Caco-2 (cell line): ENCODE data around the gene TSPAN17. TPM values are rescaled to one million over a fixed set of nuclear protein-coding genes. Genes with fewer than 3 reads are reported as not detected.

Source experiments
- BruUV-seq: library from RNA; stranded (reverse); fragments of 400-500 nt; replicated peaks from 2 replicates; lab custom pipeline; 2021; lab: Mats Ljungman, UMichigan
- CTCF ChIA-PET: fragments of 300-600 bp; sonication (Branson Sonifier 250); formaldehyde crosslinking; loops from one replicate; lab custom pipeline; 2022; ENCODE audit warnings: antibody characterized with exemption; lab: Charles Lee
- POLR2A ChIA-PET: fragments of 300-600 bp; sonication (Branson Sonifier 250); formaldehyde crosslinking; loops from one replicate; lab custom pipeline; 2022; ENCODE audit warnings: antibody characterized with exemption; lab: Charles Lee
- DNase-seq, 2 experiments: peaks; one replicate each; pipeline versions ENCODE4 v3.0.0 to v3.0.0-alpha.2; 2020 to 2022
- H3K27me3 ChIP-seq: replicated peaks from 2 replicates; pipeline ENCODE4 v1.6.0; 2011; ENCODE audit warnings: low read length; ENCODE audit not compliant: control insufficient read depth, insufficient read depth
- H3K36me3 ChIP-seq: 2 replicates; pipeline ENCODE4 v1.5.1; 2011; ENCODE audit warnings: low read length; ENCODE audit not compliant: control insufficient read depth, insufficient read depth
- H3K4me1 ChIP-seq: fragments of 250-450 bp; sonication (Bioruptor Pico); 2 replicates; pipeline ENCODE4 v1.5.1; 2020; ENCODE audit warnings: mild to moderate bottlenecking
- H3K4me3 ChIP-seq: 2 replicates; pipeline ENCODE4 v1.5.1; 2011; ENCODE audit warnings: low read depth, mild to moderate bottlenecking, control low read depth, low read length
- H3K9me3 ChIP-seq: fragments of 250-450 bp; sonication (Bioruptor Pico); 2 replicates; pipeline ENCODE4 v1.5.1; 2020; ENCODE audit warnings: mild to moderate bottlenecking, moderate library complexity
- H3K27ac Mint-ChIP-seq: one replicate; pipeline ENCODE4 v1.8.0; 2022; ENCODE audit warnings: mixed read lengths; ENCODE audit not compliant: unreplicated experiment
- H3K27me3 Mint-ChIP-seq: one replicate; pipeline ENCODE4 v1.8.0; 2022; ENCODE audit warnings: mixed read lengths; ENCODE audit not compliant: insufficient read depth, unreplicated experiment
- H3K36me3 Mint-ChIP-seq: one replicate; pipeline ENCODE4 v1.8.0; 2022; ENCODE audit warnings: mild to moderate bottlenecking, mixed read lengths; ENCODE audit not compliant: insufficient read depth, unreplicated experiment
- H3K4me1 Mint-ChIP-seq: one replicate; pipeline ENCODE4 v1.8.0; 2022; ENCODE audit warnings: low read depth, mixed read lengths; ENCODE audit not compliant: unreplicated experiment
- H3K4me3 Mint-ChIP-seq: one replicate; pipeline ENCODE4 v1.8.0; 2022; ENCODE audit warnings: mild to moderate bottlenecking, moderate library complexity, mixed read lengths; ENCODE audit not compliant: unreplicated experiment
- H3K9me3 Mint-ChIP-seq: one replicate; pipeline ENCODE4 v1.8.0; 2022; ENCODE audit warnings: mixed read lengths; ENCODE audit not compliant: unreplicated experiment
- intact Hi-C: fragments of 100-400 bp; cut with micrococcal nuclease; formaldehyde crosslinking; loops from one replicate; pipeline ENCODE4 v1.10.0; 2022; ENCODE audit not compliant: unreplicated experiment
- total RNA-seq: library from RNA; stranded (reverse); gene quantifications from 2 replicates; pipeline ENCODE4 v1.2.3, GENCODE V29; 2022
- TF ChIP-seq, protein P1 (sequence below), 2 experiments: fragments of 200-600 bp in 1 of 2; IDR thresholded peaks; 1 replicate in 1 of 2; 2 replicates in 1 of 2; pipeline versions ENCODE4 v1.5.1 to v1.8.0; 2011 to 2022; ENCODE audit warnings: antibody characterized with exemption in 1 of 2, control low read depth in 1 of 2, inconsistent platforms in 1 of 2, low read depth in 1 of 2, low read length in 1 of 2, mild to moderate bottlenecking in 1 of 2, moderate library complexity in 1 of 2; ENCODE audit not compliant: insufficient read depth in 1 of 2, severe bottlenecking in 1 of 2, unreplicated experiment in 1 of 2

Gene TSPAN17
- total RNA-seq, 1 experiment from 2014 or later, result 20.5 TPM

DNA sequence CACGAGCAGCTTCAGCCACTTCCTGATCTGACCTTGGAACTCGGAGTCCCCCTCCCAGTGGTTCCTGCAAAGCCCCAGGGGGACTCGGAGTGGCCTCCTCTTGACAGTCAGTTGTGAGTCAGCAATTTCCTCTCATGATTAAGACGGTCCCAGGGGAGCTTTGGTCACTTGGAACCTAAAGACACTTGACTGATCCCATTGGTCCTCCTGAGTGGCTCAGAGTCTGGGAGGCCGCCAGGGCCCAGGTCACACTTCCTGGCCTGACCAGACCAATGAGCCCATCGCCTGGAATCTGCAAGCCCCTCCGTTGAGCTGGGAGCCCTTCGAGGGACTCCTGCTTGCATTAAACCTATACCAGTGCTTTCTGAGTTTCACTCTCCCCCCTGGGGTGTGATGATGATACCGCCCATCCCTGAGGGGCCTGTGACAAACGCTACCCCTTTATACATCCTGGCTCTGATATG, 29.1 kb downstream of the TSPAN17 start:
- ChIA-PET POLR2A (no interaction called here), CTCF (interaction anchor here (1.1 kb wide), 1 partner anchor 16 kb away, joined by 4 read pairs; no protein-coding TSS in a partner anchor)
- TF ChIP-seq, protein P1, sequence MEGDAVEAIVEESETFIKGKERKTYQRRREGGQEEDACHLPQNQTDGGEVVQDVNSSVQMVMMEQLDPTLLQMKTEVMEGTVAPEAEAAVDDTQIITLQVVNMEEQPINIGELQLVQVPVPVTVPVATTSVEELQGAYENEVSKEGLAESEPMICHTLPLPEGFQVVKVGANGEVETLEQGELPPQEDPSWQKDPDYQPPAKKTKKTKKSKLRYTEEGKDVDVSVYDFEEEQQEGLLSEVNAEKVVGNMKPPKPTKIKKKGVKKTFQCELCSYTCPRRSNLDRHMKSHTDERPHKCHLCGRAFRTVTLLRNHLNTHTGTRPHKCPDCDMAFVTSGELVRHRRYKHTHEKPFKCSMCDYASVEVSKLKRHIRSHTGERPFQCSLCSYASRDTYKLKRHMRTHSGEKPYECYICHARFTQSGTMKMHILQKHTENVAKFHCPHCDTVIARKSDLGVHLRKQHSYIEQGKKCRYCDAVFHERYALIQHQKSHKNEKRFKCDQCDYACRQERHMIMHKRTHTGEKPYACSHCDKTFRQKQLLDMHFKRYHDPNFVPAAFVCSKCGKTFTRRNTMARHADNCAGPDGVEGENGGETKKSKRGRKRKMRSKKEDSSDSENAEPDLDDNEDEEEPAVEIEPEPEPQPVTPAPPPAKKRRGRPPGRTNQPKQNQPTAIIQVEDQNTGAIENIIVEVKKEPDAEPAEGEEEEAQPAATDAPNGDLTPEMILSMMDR (IDR thresholded peaks at IDR 0.05; ENCODE audit: insufficient read depth in 1 of 2, low read depth in 1 of 2, low read length in 1 of 2, severe bottlenecking in 1 of 2, unreplicated experiment in 1 of 2), result no peak
- Histone ChIP-seq H3K4me1 (no peaks in the 10 kb centered on the region), H3K36me3 (no peaks in the 10 kb centered on the region), H3K9me3 (no peaks in the 10 kb centered on the region), H3K4me3 (no peak overlapping the region), H3K27me3 (no peaks in the 10 kb centered on the region)
- Mint-ChIP-seq H3K9me3 (no peaks in the 10 kb centered on the region), H3K27me3 (peaks cover 2% of the 10 kb centered on the region), H3K4me1 (no peaks in the 10 kb centered on the region), H3K4me3 (no peak overlapping the region), H3K36me3 (no peaks in the 10 kb centered on the region), H3K27ac (no peak overlapping the region)
- intact Hi-C loops, result no loop called here
- BruUV-seq, result no TSS peak
- no peak for DNase-seq

DNA sequence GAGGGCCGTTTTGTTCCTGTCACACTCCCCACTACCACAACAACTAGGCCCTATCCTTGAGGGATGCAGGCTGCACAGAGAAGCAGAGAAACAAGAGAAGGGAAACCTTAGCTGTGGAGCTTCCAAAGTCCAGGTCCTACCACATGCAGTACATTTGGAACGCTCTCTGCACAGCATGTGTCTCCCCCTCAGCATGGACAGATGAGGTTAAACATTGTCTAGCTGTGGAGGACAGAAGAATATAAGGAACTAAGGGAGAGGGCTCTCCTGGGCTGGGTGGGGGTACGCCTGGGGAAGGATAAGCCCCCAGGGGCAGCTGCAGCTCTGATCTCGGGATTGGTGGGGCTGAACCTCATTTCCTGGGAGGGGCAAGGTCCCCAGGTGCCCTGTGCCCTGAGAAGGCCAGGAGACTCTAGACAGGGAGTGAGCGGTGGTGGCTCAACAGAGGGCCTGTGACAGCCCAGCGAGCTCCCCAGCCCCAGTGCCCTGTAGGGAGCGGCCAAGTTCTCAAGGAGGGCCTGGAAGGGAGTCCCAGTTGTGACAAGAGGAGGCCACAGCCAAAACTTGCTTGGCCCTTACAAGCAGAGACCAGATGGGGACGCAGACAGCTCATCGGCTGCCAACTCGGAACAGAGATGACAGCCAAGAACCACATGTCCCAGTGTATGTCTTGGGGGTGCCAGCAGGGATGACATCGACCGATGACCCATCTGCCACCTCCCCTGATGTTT, 30.1 kb downstream of the TSPAN17 start:
- Histone ChIP-seq H3K4me1 (no peaks in the 10 kb centered on the region), H3K4me3 (no peak overlapping the region), H3K36me3 (no peaks in the 10 kb centered on the region), H3K27me3 (no peaks in the 10 kb centered on the region), H3K9me3 (no peaks in the 10 kb centered on the region)
- H3K9me3 Mint-ChIP-seq, result no peaks in the 10 kb centered on the region
- intact Hi-C loops, result no loop called here
- H3K4me3 Mint-ChIP-seq, result no peak overlapping the region
- no peak overlapping the region for H3K27ac Mint-ChIP-seq
- ChIA-PET POLR2A (no interaction called here), CTCF (interaction anchor here (0.8 kb wide), 1 partner anchor 21 kb away, joined by 3 read pairs; no protein-coding TSS in a partner anchor)
- H3K4me1 Mint-ChIP-seq, result no peaks in the 10 kb centered on the region
- H3K36me3 Mint-ChIP-seq, result no peaks in the 10 kb centered on the region
- H3K27me3 Mint-ChIP-seq, result peaks cover under 1% of the 10 kb centered on the region
- no TSS peak for BruUV-seq
- DNase-seq, result no peak
- TF ChIP-seq, protein P1 (IDR thresholded peaks at IDR 0.05; ENCODE audit: insufficient read depth in 1 of 2, low read depth in 1 of 2, low read length in 1 of 2, severe bottlenecking in 1 of 2, unreplicated experiment in 1 of 2), result no peak

DNA sequence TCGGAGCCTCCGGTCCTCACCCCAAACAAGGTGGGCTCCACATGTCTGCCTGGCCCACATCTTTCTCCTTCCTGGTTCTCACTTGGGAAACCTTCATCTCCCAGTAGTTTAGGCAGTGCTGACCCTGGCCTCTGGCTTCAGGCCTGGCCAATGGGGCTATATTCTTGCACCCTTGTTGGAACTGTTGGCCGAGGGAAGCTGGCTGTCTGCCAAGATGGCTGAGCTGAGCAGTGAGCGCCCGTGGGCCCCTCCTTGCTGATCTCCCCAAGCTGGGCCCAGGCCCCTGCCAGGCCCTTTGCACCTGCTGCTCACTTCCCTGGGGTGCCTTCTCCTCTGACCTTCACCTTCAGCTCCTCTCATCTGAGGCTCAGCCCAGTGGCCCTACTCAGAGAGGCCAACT, 31.3 kb downstream of the TSPAN17 start:
- Mint-ChIP-seq H3K4me1 (no peaks in the 10 kb centered on the region), H3K27me3 (peaks cover 4% of the 10 kb centered on the region), H3K9me3 (no peaks in the 10 kb centered on the region), H3K27ac (no peak overlapping the region), H3K4me3 (no peak overlapping the region), H3K36me3 (no peaks in the 10 kb centered on the region)
- Histone ChIP-seq H3K4me1 (no peaks in the 10 kb centered on the region), H3K9me3 (no peaks in the 10 kb centered on the region; the same call in 1 of the 2 replicates), H3K36me3 (no peaks in the 10 kb centered on the region), H3K27me3 (no peaks in the 10 kb centered on the region), H3K4me3 (no peak overlapping the region)
- POLR2A ChIA-PET, result no interaction called here
- no peak for DNase-seq
- TF ChIP-seq, protein P1 (IDR thresholded peaks at IDR 0.05; ENCODE audit: insufficient read depth in 1 of 2, low read depth in 1 of 2, low read length in 1 of 2, severe bottlenecking in 1 of 2, unreplicated experiment in 1 of 2), result no peak
- CTCF ChIA-PET, result no interaction called here
- no TSS peak for BruUV-seq
- intact Hi-C loops, result no loop called here
